OCI-LY1 (cell line): ENCODE results near the gene ERBB4.
A peak's percentile ranks its signal among the peaks of the same experiment; 100 is the strongest.

ENCODE experiments used
- H2AFZ ChIP-seq: fragments of 200-600 bp; sonication (generic), shearing (Covaris generic); 2 replicates; pipeline ENCODE4 v1.6.0; 2014; ENCODE audit warnings: antibody characterized with exemption, mild to moderate bottlenecking, low read length
- H3F3A ChIP-seq: fragments of 200-600 bp; sonication (generic), shearing (Covaris generic); 2 replicates; pipeline ENCODE4 v1.6.0; 2014; ENCODE audit warnings: mild to moderate bottlenecking, antibody characterized with exemption, low read length, moderate library complexity; ENCODE audit not compliant: insufficient read depth
- H3K27ac ChIP-seq: fragments of 200-600 bp; sonication (generic); 2 replicates; pipeline ENCODE4 v1.5.1; 2014; ENCODE audit warnings: low read length, mixed run types, mild to moderate bottlenecking, low read depth; ENCODE audit not compliant: poor library complexity, severe bottlenecking
- H3K27me3 ChIP-seq: fragments of 200-600 bp; sonication (generic); 2 replicates; pipeline ENCODE4 v1.6.0; 2014; ENCODE audit warnings: antibody characterized with exemption, mild to moderate bottlenecking, low read length, moderate library complexity; ENCODE audit not compliant: insufficient read depth
- H3K36me3 ChIP-seq: fragments of 200-600 bp; sonication (generic); 2 replicates; pipeline ENCODE4 v1.6.1; 2014; ENCODE audit warnings: mild to moderate bottlenecking, antibody characterized with exemption, low read length, moderate library complexity, mixed read lengths; ENCODE audit not compliant: insufficient read depth
- H3K4me1 ChIP-seq: fragments of 200-600 bp; sonication (generic); 2 replicates; pipeline ENCODE4 v1.5.1; 2014; ENCODE audit warnings: mild to moderate bottlenecking, low read length, moderate library complexity; ENCODE audit not compliant: insufficient read depth, severe bottlenecking
- H3K4me2 ChIP-seq: fragments of 200-600 bp; sonication (generic), shearing (Covaris generic); 2 replicates; pipeline ENCODE4 v1.6.1; 2014; ENCODE audit warnings: low read length
- H3K4me3 ChIP-seq: fragments of 200-600 bp; sonication (generic); 2 replicates; pipeline ENCODE4 v1.5.1; 2014; ENCODE audit warnings: low read length, low read depth, mild to moderate bottlenecking, mixed read lengths; ENCODE audit not compliant: poor library complexity, severe bottlenecking
- H3K79me2 ChIP-seq: fragments of 200-600 bp; shearing (Covaris generic); 2 replicates; pipeline ENCODE4 v1.6.1; 2016; ENCODE audit warnings: mixed run types, low read length, mixed read lengths; ENCODE audit not compliant: insufficient read depth
- H3K9ac ChIP-seq: fragments of 200-600 bp; sonication (generic), shearing (Covaris generic); 2 replicates; pipeline ENCODE4 v1.6.1; 2014; ENCODE audit warnings: mild to moderate bottlenecking, low read length, mixed read lengths
- H3K9me2 ChIP-seq: fragments of 200-600 bp; sonication (generic), shearing (Covaris generic); 2 replicates; pipeline ENCODE4 v1.6.1; 2014; ENCODE audit warnings: low read depth, mild to moderate bottlenecking, low read length, mixed read lengths
- H3K9me3 ChIP-seq: fragments of 200-600 bp; shearing (Covaris generic); 2 replicates; pipeline ENCODE4 v1.6.1; 2014; ENCODE audit warnings: low read length, mixed read lengths
- H4K20me1 ChIP-seq: fragments of 200-600 bp; sonication (generic), shearing (Covaris generic); 2 replicates; pipeline ENCODE4 v1.6.0; 2016; ENCODE audit warnings: mild to moderate bottlenecking, low read length; ENCODE audit not compliant: insufficient read depth
- CTCF ChIP-seq: fragments of 200-600 bp; sonication (generic), shearing (Covaris generic); IDR thresholded peaks from 2 replicates; pipeline ENCODE4 v1.5.1; 2017; ENCODE audit warnings: mild to moderate bottlenecking, antibody characterized with exemption, low read length, moderate library complexity, mixed read lengths
- EZH2 ChIP-seq: fragments of 200-600 bp; sonication (generic), shearing (Covaris generic); IDR thresholded peaks from 2 replicates; pipeline ENCODE4 v1.8.0; 2017; ENCODE audit warnings: borderline replicate concordance, mixed run types, mild to moderate bottlenecking, antibody characterized with exemption, low read length, moderate library complexity, mixed read lengths

ERBB4 gene

GRCh38 chr2:212359425-212360067 lies 179.1 kb downstream of the ERBB4 start:
- H4K20me1 ChIP-seq: no peaks in the 10 kb centered on the region
- H3K4me2 ChIP-seq: no peak overlapping the region
- no peak overlapping the region for H3K9ac ChIP-seq
- H3K36me3 ChIP-seq: no peaks in the 10 kb centered on the region
- no peaks in the 10 kb centered on the region for H3K79me2 ChIP-seq
- no peaks in the 10 kb centered on the region for H3K9me2 ChIP-seq
- H3K4me3 ChIP-seq: no peak overlapping the region
- H2AFZ ChIP-seq: no peak overlapping the region
- no peaks in the 10 kb centered on the region for H3K27me3 ChIP-seq
- H3K4me1 ChIP-seq: no peaks in the 10 kb centered on the region
- H3K27ac ChIP-seq: no peak overlapping the region
- TF ChIP-seq CTCF: no peak
- no peaks in the 10 kb centered on the region for H3F3A ChIP-seq
- no peaks in the 10 kb centered on the region for H3K9me3 ChIP-seq

GRCh38 chr2:212357606-212358005 lies 181.0 kb downstream of the ERBB4 start:
- no peaks in the 10 kb centered on the region for H3K27me3 ChIP-seq
- H3F3A ChIP-seq: no peaks in the 10 kb centered on the region
- H4K20me1 ChIP-seq: no peaks in the 10 kb centered on the region
- H3K27ac ChIP-seq: no peak overlapping the region
- H3K9me2 ChIP-seq: no peaks in the 10 kb centered on the region
- H3K4me3 ChIP-seq: no peak overlapping the region
- H2AFZ ChIP-seq: no peak overlapping the region
- H3K4me2 ChIP-seq: no peak overlapping the region
- no peaks in the 10 kb centered on the region for H3K36me3 ChIP-seq
- no peak for TF ChIP-seq CTCF
- no peak for TF ChIP-seq EZH2
- no peaks in the 10 kb centered on the region for H3K4me1 ChIP-seq
- no peaks in the 10 kb centered on the region for H3K79me2 ChIP-seq
- no peaks in the 10 kb centered on the region for H3K9me3 ChIP-seq
- H3K9ac ChIP-seq: no peak overlapping the region

- Histone ChIP-seq H3K4me3 (no peak overlapping the region), H3K4me2 (no peak overlapping the region), H2AFZ (peak overlapping the region; percentile 42; the same call in 1 of the 2 replicates), H3K27me3 (no peaks in the 10 kb centered on the region), H3K4me1 (no peaks in the 10 kb centered on the region), H3K79me2 (no peaks in the 10 kb centered on the region), H3K9me3 (no peaks in the 10 kb centered on the region), H3F3A (no peaks in the 10 kb centered on the region), H3K9me2 (no peaks in the 10 kb centered on the region), H4K20me1 (no peaks in the 10 kb centered on the region), H3K9ac (no peak overlapping the region), H3K36me3 (no peaks in the 10 kb centered on the region), H3K27ac (no peak overlapping the region)
- TF ChIP-seq EZH2 (no peak), CTCF (no peak)
These were observed 184.2 kb downstream of the ERBB4 start for GRCh38 chr2:212354382-212354781.
